SK-N-SH (cell line): ENCODE measurements around the gene CNNM3. TPM values are rescaled to one million over a fixed set of nuclear protein-coding genes. Genes with fewer than 3 reads are reported as not detected.
A peak's percentile ranks its signal among the peaks of the same experiment; 100 is the strongest.

Source experiments
- CTCF ChIA-PET: fragments of 300-600, 350-600 bp; formaldehyde crosslinking; extraction: SDS; loops from one replicate; lab custom pipeline; 2021; lab: Yijun Ruan, JAX
- POLR2A ChIA-PET: fragments of 350-600 bp; sonication (Branson Sonifier 250); formaldehyde crosslinking; extraction: SDS; loops from one replicate; lab custom pipeline; 2020; ENCODE audit warnings: antibody characterized with exemption, inconsistent platforms; lab: Yijun Ruan, JAX
- DNase-seq: peaks from one replicate; pipeline ENCODE4 v3.0.0; 2012
- H2AFZ ChIP-seq: fragments of 200-600 bp; sonication (generic); 2 replicates; pipeline ENCODE4 v1.8.1; 2016; ENCODE audit warnings: antibody characterized with exemption, mild to moderate bottlenecking, low read depth
- H3F3A ChIP-seq: fragments of 200-600 bp; sonication (generic); replicated peaks from 2 replicates; pipeline ENCODE3; 2016; ENCODE audit warnings: antibody characterized with exemption, mild to moderate bottlenecking; ENCODE audit not compliant: insufficient read depth
- H3K27ac ChIP-seq, 2 experiments: fragments of 200-500 bp in 1 of 2; fragments of 200-600 bp in 1 of 2; sonication (Bioruptor generic) in 1 of 2; sonication (generic), shearing (Covaris generic) in 1 of 2; 2 replicates each; pipeline versions ENCODE4 v1.5.1 to v1.6.1; 2014 to 2016; ENCODE audit warnings: low read depth in 2 of 2, inconsistent platforms in 1 of 2, low read length in 1 of 2, mild to moderate bottlenecking in 1 of 2, mixed read lengths in 1 of 2
- H3K27me3 ChIP-seq: fragments of 200-600 bp; sonication (generic), shearing (Covaris generic); 2 replicates; pipeline ENCODE4 v1.6.1; 2016; ENCODE audit warnings: mixed run types; ENCODE audit not compliant: insufficient read depth
- H3K36me3 ChIP-seq, 2 experiments: fragments of 200-500 bp in 1 of 2; fragments of 200-600 bp in 1 of 2; sonication (Bioruptor generic) in 1 of 2; sonication (generic) in 1 of 2; replicated peaks in 1 of 2; 2 replicates each; pipeline versions ENCODE3 to v1.5.1; 2014 to 2016; ENCODE audit warnings: low read length in 1 of 2, mild to moderate bottlenecking in 1 of 2; ENCODE audit not compliant: insufficient read depth in 2 of 2, control insufficient read depth in 1 of 2
- H3K4me1 ChIP-seq, 2 experiments: fragments of 200-500 bp in 1 of 2; fragments of 200-600 bp in 1 of 2; sonication (Bioruptor generic) in 1 of 2; sonication (generic), shearing (Covaris generic) in 1 of 2; 2 replicates each; pipeline versions ENCODE4 v1.5.1 to v1.6.1; 2014 to 2016; ENCODE audit warnings: low read depth in 1 of 2, low read length in 1 of 2, mixed run types in 1 of 2; ENCODE audit not compliant: insufficient read depth in 2 of 2, control insufficient read depth in 1 of 2
- H3K4me2 ChIP-seq: fragments of 200-600 bp; sonication (generic), shearing (Covaris generic); 2 replicates; pipeline ENCODE4 v1.6.1; 2017; ENCODE audit warnings: mixed run types
- H3K4me3 ChIP-seq, 2 experiments: fragments of 200-500 bp in 1 of 2; fragments of 200-600 bp in 1 of 2; sonication (Bioruptor generic) in 1 of 2; sonication (generic), shearing (Covaris generic) in 1 of 2; 2 replicates each; pipeline versions ENCODE4 v1.5.1 to v1.8.1; 2014 to 2016; ENCODE audit warnings: low read depth in 2 of 2, inconsistent platforms in 1 of 2, low read length in 1 of 2, mild to moderate bottlenecking in 1 of 2, mixed read lengths in 1 of 2, moderate library complexity in 1 of 2
- H3K79me2 ChIP-seq: fragments of 200-600 bp; sonication (generic); 2 replicates; pipeline ENCODE4 v1.8.1; 2017; ENCODE audit warnings: mild to moderate bottlenecking; ENCODE audit not compliant: insufficient read depth
- H3K9ac ChIP-seq: fragments of 200-600 bp; sonication (generic); 2 replicates; pipeline ENCODE4 v1.6.1; 2017; ENCODE audit warnings: mixed run types
- H3K9me2 ChIP-seq: fragments of 200-600 bp; sonication (generic); 2 replicates; pipeline ENCODE4 v1.6.1; 2017; ENCODE audit warnings: mixed run types
- H3K9me3 ChIP-seq: fragments of 200-600 bp; sonication (generic); 2 replicates; pipeline ENCODE4 v1.6.1; 2017; ENCODE audit warnings: mixed run types, mild to moderate bottlenecking, moderate library complexity
- H4K20me1 ChIP-seq: fragments of 200-600 bp; sonication (generic); 2 replicates; pipeline ENCODE4 v1.6.1; 2017; ENCODE audit warnings: mild to moderate bottlenecking, mixed run types; ENCODE audit not compliant: insufficient read depth
- CHD2 ChIP-seq: fragments of 150-350 bp; IDR thresholded peaks from 2 replicates; pipeline ENCODE4 v1.6.1; 2018; ENCODE audit warnings: low read length; ENCODE audit not compliant: partially characterized antibody
- ELF1 ChIP-seq: IDR thresholded peaks from 2 replicates; pipeline ENCODE4 v1.4.0; 2012
- EP300 ChIP-seq, 2 experiments: IDR thresholded peaks; 2 replicates each; pipeline versions ENCODE4 v1.4.0 to v1.6.1; 2012; ENCODE audit warnings: borderline replicate concordance in 1 of 2, low read depth in 1 of 2, low read length in 1 of 2
- FOSL2 ChIP-seq: IDR thresholded peaks from 2 replicates; pipeline ENCODE4 v1.4.0; 2012; ENCODE audit warnings: low read depth, mild to moderate bottlenecking, moderate library complexity, borderline replicate concordance
- FOXJ3 ChIP-seq: sonication (generic); formaldehyde crosslinking; IDR thresholded peaks from 2 replicates; pipeline ENCODE4 v1.5.1; 2020; ENCODE audit warnings: mild to moderate bottlenecking, missing genetic modification reagents
- FOXM1 ChIP-seq: IDR thresholded peaks from 2 replicates; pipeline ENCODE4 v1.4.0; 2012; ENCODE audit warnings: low read depth, mild to moderate bottlenecking
- GATA2 ChIP-seq: sonication (generic); formaldehyde crosslinking; IDR thresholded peaks from 2 replicates; pipeline ENCODE4 v1.5.0; 2020; ENCODE audit warnings: mild to moderate bottlenecking, missing genetic modification reagents
- JUND ChIP-seq: IDR thresholded peaks from 2 replicates; pipeline ENCODE4 v1.4.0; 2012
- MEF2A ChIP-seq: IDR thresholded peaks from 2 replicates; pipeline ENCODE4 v1.4.0; 2012; ENCODE audit warnings: low read depth, borderline replicate concordance
- MXI1 ChIP-seq: IDR thresholded peaks from 2 replicates; pipeline ENCODE4 v1.6.1; 2012; ENCODE audit warnings: mild to moderate bottlenecking, low read depth, low read length, improper control_type of control experiment
- NFIC ChIP-seq: IDR thresholded peaks from 2 replicates; pipeline ENCODE4 v1.4.0; 2012; ENCODE audit warnings: borderline replicate concordance
- POLR2AphosphoS5 ChIP-seq: IDR thresholded peaks from 2 replicates; pipeline ENCODE4 v1.6.1; 2012; ENCODE audit warnings: low read depth, low read length
- RCOR1 ChIP-seq: fragments of 150-350 bp; IDR thresholded peaks from 2 replicates; pipeline ENCODE4 v1.6.1; 2017; ENCODE audit warnings: antibody characterized with exemption, low read length
- RXRA ChIP-seq: IDR thresholded peaks from 2 replicates; pipeline ENCODE4 v1.4.0; 2012; ENCODE audit warnings: low read depth, mild to moderate bottlenecking, borderline replicate concordance
- SIN3A ChIP-seq: IDR thresholded peaks from 2 replicates; pipeline ENCODE4 v1.6.1; 2012; ENCODE audit warnings: low read depth, mild to moderate bottlenecking, low read length, moderate library complexity, borderline replicate concordance
- TCF12 ChIP-seq: IDR thresholded peaks from 2 replicates; pipeline ENCODE4 v1.4.0; 2012
- TEAD4 ChIP-seq: IDR thresholded peaks from 2 replicates; pipeline ENCODE4 v1.4.0; 2012; ENCODE audit warnings: mild to moderate bottlenecking, borderline replicate concordance; ENCODE audit not compliant: insufficient read depth
- ZBTB33 ChIP-seq: IDR thresholded peaks from 2 replicates; pipeline ENCODE4 v1.4.0; 2012; ENCODE audit warnings: low read depth, borderline replicate concordance
- WGBS: methylation state at CpG from one replicate; pipeline ENCODE4 v1.1.6; 2017; ENCODE audit warnings: low lambda C conversion rate; 5-methylcytosine and 5-hydroxymethylcytosine counted together
- polyA plus RNA-seq, 3 experiments: library from polyadenylated mRNA; depleted of rRNA; stranded (reverse); fragments of >200 nt; gene quantifications; 2 replicates each; pipeline ENCODE4 v1.2.3, GENCODE V29; 2012
- TF ChIP-seq, protein P1 (sequence below): fragments of 200-600 bp; sonication (generic); IDR thresholded peaks from 2 replicates; pipeline ENCODE4 v1.6.1; 2017; ENCODE audit warnings: antibody characterized with exemption, mild to moderate bottlenecking, moderate library complexity
- TF ChIP-seq, protein P2 (sequence below): fragments of 150-350 bp; IDR thresholded peaks from 2 replicates; pipeline ENCODE4 v1.6.1; 2017; ENCODE audit warnings: antibody characterized with exemption, low read length, low read depth, borderline replicate concordance
- TF ChIP-seq, protein P3 (sequence below): IDR thresholded peaks from 2 replicates; pipeline ENCODE4 v1.4.0; 2012; ENCODE audit warnings: low read depth, borderline replicate concordance

The CNNM3 gene
- polyA plus RNA-seq, 1 of the 3 experiments (the other 2 are of a cell fraction): 14.7 TPM

DNA sequence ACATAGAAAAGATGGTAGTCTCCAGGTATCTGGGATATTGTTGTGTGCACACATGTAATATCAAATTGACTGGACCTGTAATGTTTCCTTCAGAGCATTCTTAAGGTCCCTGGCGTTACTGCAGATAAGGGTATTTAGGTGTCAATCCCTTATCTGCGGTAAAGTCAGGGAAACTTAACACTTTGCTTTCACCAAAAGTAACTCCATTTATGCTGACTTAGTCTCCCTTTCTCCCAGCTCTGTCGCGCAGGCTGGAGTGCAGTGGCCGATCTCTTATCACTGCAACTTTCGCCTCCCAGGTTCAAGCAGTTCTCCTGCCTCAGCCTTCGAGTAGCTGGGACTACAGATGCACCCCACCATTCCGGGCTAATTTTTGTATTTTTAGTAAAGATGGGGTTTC is 1.8 kb downstream of the CNNM3 start (continued):
- TF ChIP-seq RCOR1 (no peak), ELF1 (no peak), RXRA (no peak), CHD2 (no peak), TEAD4 (no peak), FOXM1 (no peak), NFIC (no peak), SIN3A (no peak), EP300 (IDR thresholded peaks at IDR 0.05; ENCODE audit: borderline replicate concordance in 1 of 2, low read depth in 1 of 2, low read length in 1 of 2) (no peak)

DNA sequence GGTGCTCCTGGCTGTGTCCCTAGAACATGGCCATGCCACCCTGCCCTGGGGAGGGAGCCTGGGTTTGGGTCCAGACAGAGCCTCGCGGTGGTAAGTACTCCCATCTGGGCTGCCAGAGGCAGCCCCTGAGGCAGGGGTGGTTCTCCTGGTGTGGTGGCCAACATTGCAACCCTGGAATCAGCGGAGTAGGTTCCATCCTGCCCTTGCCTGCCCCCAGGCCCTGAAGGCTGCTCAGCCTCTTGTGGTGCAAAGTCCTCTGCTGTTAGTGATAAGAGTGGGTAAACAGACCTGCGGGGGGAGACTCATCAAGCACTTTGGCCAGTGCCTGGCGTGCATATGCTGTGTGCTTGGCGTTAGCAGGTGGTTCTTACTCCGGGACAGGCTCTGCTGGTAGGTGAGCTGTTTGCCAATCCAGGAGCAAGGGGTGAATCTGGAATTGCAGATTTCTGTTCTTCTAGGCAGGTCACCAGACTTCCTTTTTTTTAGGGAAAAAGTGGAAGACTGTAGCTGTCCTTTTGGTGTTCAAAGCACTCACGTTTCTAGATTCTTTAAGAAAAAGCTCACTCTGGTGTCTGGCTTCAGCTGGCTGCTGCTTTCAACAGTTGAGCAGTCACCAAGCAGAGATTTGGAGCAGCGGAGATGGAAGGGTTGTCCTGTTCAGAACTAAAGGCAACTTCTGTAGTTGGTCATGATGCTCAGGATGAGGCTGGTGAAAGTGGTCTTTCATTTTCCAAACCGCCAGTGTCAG is 3.2 kb downstream of the CNNM3 start:
- CTCF ChIA-PET: interaction anchor here (1.0 to 5.6 kb wide), 7 partner anchors 18 to 144 kb away, joined by 3 to 35 read pairs (median 3); partner anchors contain the start of genes ANKRD39 and CNNM4

More for the DNA sequence above, 3.2 kb downstream of the CNNM3 start:
- H3K4me2 ChIP-seq: no peak overlapping the region
- 85% methylated on average over 7 of the region's 10 CpGs for WGBS
- peak; percentile 62 for DNase-seq
- peaks cover 27% of the 10 kb centered on the region for H4K20me1 ChIP-seq
- H3K9me2 ChIP-seq: no peaks in the 10 kb centered on the region
- H3K4me3 ChIP-seq: no peak overlapping the region
- H3K27me3 ChIP-seq: no peaks in the 10 kb centered on the region
- H3K79me2 ChIP-seq: peaks cover 7% of the 10 kb centered on the region; the same call in 1 of the 2 replicates
- no peaks in the 10 kb centered on the region for H3K9me3 ChIP-seq
- peak overlapping the region in 1 of 2 experiments; percentile 50; a peak in 1 of 4 replicates for H3K27ac ChIP-seq
- peaks cover 5 to 51% of the 10 kb centered on the region in 2 experiments; a peak in 3 of 4 replicates for H3K4me1 ChIP-seq
- H3K36me3 ChIP-seq: no peaks in the 10 kb centered on the region
- TF ChIP-seq ELF1 (no peak), FOXJ3 (CRISPR knock-in tag) (peak; percentile 79; the same call in 1 of the 2 replicates), MEF2A (no peak), RCOR1 (no peak), MXI1 (no peak), FOXM1 (no peak), EP300 (IDR thresholded peaks at IDR 0.05; ENCODE audit: borderline replicate concordance in 1 of 2, low read depth in 1 of 2, low read length in 1 of 2) (0 out of 4 replicates have a peak, but pooled peaks of 1 of the 2 experiments have one; percentile 25), JUND (no peak), GATA2 (CRISPR knock-in tag) (peak; percentile 60), POLR2AphosphoS5 (no peak), ZBTB33 (no peak), FOSL2 (no peak), TCF12 (no peak)
- TF ChIP-seq, protein P1, sequence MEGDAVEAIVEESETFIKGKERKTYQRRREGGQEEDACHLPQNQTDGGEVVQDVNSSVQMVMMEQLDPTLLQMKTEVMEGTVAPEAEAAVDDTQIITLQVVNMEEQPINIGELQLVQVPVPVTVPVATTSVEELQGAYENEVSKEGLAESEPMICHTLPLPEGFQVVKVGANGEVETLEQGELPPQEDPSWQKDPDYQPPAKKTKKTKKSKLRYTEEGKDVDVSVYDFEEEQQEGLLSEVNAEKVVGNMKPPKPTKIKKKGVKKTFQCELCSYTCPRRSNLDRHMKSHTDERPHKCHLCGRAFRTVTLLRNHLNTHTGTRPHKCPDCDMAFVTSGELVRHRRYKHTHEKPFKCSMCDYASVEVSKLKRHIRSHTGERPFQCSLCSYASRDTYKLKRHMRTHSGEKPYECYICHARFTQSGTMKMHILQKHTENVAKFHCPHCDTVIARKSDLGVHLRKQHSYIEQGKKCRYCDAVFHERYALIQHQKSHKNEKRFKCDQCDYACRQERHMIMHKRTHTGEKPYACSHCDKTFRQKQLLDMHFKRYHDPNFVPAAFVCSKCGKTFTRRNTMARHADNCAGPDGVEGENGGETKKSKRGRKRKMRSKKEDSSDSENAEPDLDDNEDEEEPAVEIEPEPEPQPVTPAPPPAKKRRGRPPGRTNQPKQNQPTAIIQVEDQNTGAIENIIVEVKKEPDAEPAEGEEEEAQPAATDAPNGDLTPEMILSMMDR: no peak
- TF ChIP-seq, protein P2, sequence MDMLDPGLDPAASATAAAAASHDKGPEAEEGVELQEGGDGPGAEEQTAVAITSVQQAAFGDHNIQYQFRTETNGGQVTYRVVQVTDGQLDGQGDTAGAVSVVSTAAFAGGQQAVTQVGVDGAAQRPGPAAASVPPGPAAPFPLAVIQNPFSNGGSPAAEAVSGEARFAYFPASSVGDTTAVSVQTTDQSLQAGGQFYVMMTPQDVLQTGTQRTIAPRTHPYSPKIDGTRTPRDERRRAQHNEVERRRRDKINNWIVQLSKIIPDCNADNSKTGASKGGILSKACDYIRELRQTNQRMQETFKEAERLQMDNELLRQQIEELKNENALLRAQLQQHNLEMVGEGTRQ: no peak
- TF ChIP-seq, protein P3, sequence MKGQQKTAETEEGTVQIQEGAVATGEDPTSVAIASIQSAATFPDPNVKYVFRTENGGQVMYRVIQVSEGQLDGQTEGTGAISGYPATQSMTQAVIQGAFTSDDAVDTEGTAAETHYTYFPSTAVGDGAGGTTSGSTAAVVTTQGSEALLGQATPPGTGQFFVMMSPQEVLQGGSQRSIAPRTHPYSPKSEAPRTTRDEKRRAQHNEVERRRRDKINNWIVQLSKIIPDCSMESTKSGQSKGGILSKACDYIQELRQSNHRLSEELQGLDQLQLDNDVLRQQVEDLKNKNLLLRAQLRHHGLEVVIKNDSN: no peak
- peaks cover 8% of the 10 kb centered on the region for H3F3A ChIP-seq
- H3K9ac ChIP-seq: no peak overlapping the region
- POLR2A ChIA-PET: no interaction called here
- H2AFZ ChIP-seq: no peak overlapping the region
